GM12878 (cell line): ENCODE results near the gene DNAJB2. TPM values are rescaled to one million over a fixed set of nuclear protein-coding genes. Genes with fewer than 3 reads are reported as not detected.
A peak's percentile ranks its signal among the peaks of the same experiment; 100 is the strongest.

Experiments used
- ATAC-seq: fragments of 200-7000 bp; cut with Tn5 transposase; 3 replicates; pipeline ENCODE4 v1.9.1; 2020; ENCODE audit warnings: mild to moderate bottlenecking, moderate library complexity
- BruUV-seq: library from RNA; stranded (reverse); fragments of 400-500 nt; replicated peaks from 2 replicates; lab custom pipeline; 2021; lab: Mats Ljungman, UMichigan
- CTCF ChIA-PET: fragments of 300-600 bp; sonication (Branson Sonifier 250); formaldehyde crosslinking; extraction: SDS; loops from one replicate; lab custom pipeline; 2021; ENCODE audit warnings: inconsistent platforms; lab: Yijun Ruan, JAX
- POLR2A ChIA-PET: fragments of 350-600 bp; formaldehyde crosslinking; extraction: SDS; loops from one replicate; lab custom pipeline; 2021; ENCODE audit warnings: inconsistent platforms; lab: Charles Lee
- RAD21 ChIA-PET: fragments of 300-600 bp; sonication (Branson Sonifier 250); formaldehyde crosslinking; loops from one replicate; lab custom pipeline; 2023; ENCODE audit warnings: antibody characterized with exemption; ENCODE audit not compliant: unreplicated experiment; lab: Charles Lee
- SMC1A ChIA-PET: fragments of 300-600 bp; sonication (Branson Sonifier 250); formaldehyde crosslinking; loops from one replicate; lab custom pipeline; 2023; ENCODE audit not compliant: unreplicated experiment, uncharacterized antibody; lab: Charles Lee
- DNase-seq: peaks from one replicate; pipeline ENCODE4 v3.0.0-alpha.2; 2011; ENCODE audit warnings: low read depth, low spot score
- FAIRE-seq: peaks from 3 replicates; lab custom pipeline; 2011; peaks lifted over from hg19 to GRCh38; lab: Jason Lieb, UNC
- H2AFZ ChIP-seq: 2 replicates; pipeline ENCODE4 v1.6.0; 2011; ENCODE audit warnings: low read depth, low read length, control low read depth; ENCODE audit not compliant: control insufficient read depth
- H3K27ac ChIP-seq: 2 replicates; pipeline ENCODE4 v1.5.1; 2011; ENCODE audit warnings: control low read depth; ENCODE audit not compliant: control insufficient read depth, insufficient read depth
- H3K27me3 ChIP-seq, 2 experiments: replicated peaks in 1 of 2; 2 replicates each; pipeline versions ENCODE4 v1.6.0 to v1.6.1; 2011; ENCODE audit warnings: low read length in 1 of 2; ENCODE audit not compliant: control insufficient read depth in 2 of 2, insufficient read depth in 2 of 2
- H3K36me3 ChIP-seq, 2 experiments: 2 replicates each; pipeline ENCODE4 v1.5.1; 2011; ENCODE audit warnings: low read length in 1 of 2; ENCODE audit not compliant: control insufficient read depth in 2 of 2, insufficient read depth in 2 of 2
- H3K4me1 ChIP-seq: 2 replicates; pipeline ENCODE4 v1.6.1; 2011; ENCODE audit warnings: mild to moderate bottlenecking, low read length, moderate library complexity, mixed read lengths; ENCODE audit not compliant: control insufficient read depth, insufficient read depth
- H3K4me2 ChIP-seq: 2 replicates; pipeline ENCODE4 v1.6.0; 2011; ENCODE audit warnings: control low read depth; ENCODE audit not compliant: control insufficient read depth, insufficient read depth
- H3K4me3 ChIP-seq: fragments of 200-600 bp; sonication (generic); 2 replicates; pipeline ENCODE4 v1.5.1; 2016
- H3K79me2 ChIP-seq: 2 replicates; pipeline ENCODE4 v1.6.0; 2011; ENCODE audit warnings: low read length; ENCODE audit not compliant: control insufficient read depth, insufficient read depth
- H3K9ac ChIP-seq: 2 replicates; pipeline ENCODE4 v1.8.0; 2011; ENCODE audit warnings: low read length, control low read depth, mixed read lengths; ENCODE audit not compliant: control insufficient read depth, insufficient read depth
- H3K9me3 ChIP-seq: replicated peaks from 3 replicates; pipeline ENCODE4 v1.5.1; 2011; ENCODE audit warnings: mild to moderate bottlenecking, low read length; ENCODE audit not compliant: control insufficient read depth, insufficient read depth
- H4K20me1 ChIP-seq: 2 replicates; pipeline ENCODE4 v1.6.0; 2011; ENCODE audit not compliant: control insufficient read depth, insufficient read depth
- BMI1 ChIP-seq: fragments of 450-650 bp; IDR thresholded peaks from 2 replicates; pipeline ENCODE4 v1.6.1; 2016; ENCODE audit warnings: mild to moderate bottlenecking, moderate library complexity, borderline replicate concordance
- WGBS: methylation state at CpG from one replicate; pipeline ENCODE4 v1.1.6; 2016; ENCODE audit warnings: low lambda C conversion rate; ENCODE audit not compliant: insufficient replicate concordance, insufficient coverage; ENCODE audit errors: missing lambda C conversion rate; 5-methylcytosine and 5-hydroxymethylcytosine counted together
- in situ Hi-C: fragments of 300-500 bp; cut with MboI; formaldehyde crosslinking; loops from 9 replicates; pipeline ENCODE4 v1.14.3; 2018; ENCODE audit warnings: mixed read lengths
- intact Hi-C: fragments of 100-400 bp; cut with micrococcal nuclease; formaldehyde crosslinking; loops from one replicate; pipeline ENCODE4 v1.14.2; 2022; ENCODE audit not compliant: unreplicated experiment
- polyA plus RNA-seq, 11 experiments: library from polyadenylated mRNA; depleted of rRNA in 4 of 11; unstranded in 6 of 11; stranded (reverse) in 5 of 11; fragments of >200 nt; fragmentation: Nextera tagmentation in 4 of 11; fragmentation: Illumina TruSeq in 1 of 11; extraction: Ambion mirVana in 4 of 11; extraction: Trizol in 1 of 11; gene quantifications; 1 replicate in 1 of 11; 2 replicates in 10 of 11; pipeline versions ENCODE4 v1.2.1 to v1.2.3, GENCODE V29; 2011 to 2016; ENCODE audit warnings: inconsistent platforms in 2 of 11, missing spikeins in 2 of 11, low read depth in 1 of 11
- total RNA-seq, 4 experiments: library from RNA; depleted of rRNA in 3 of 4; stranded (reverse); fragments of >200 nt in 3 of 4; fragmentation: Illumina TruSeq in 1 of 4; extraction: Trizol in 1 of 4; gene quantifications; 2 replicates each; pipeline versions ENCODE4 v1.2.1 to v1.2.3, GENCODE V29; 2013 to 2021
- TF ChIP-seq, protein P1 (sequence below): fragments of 450-650 bp; IDR thresholded peaks from 2 replicates; pipeline ENCODE4 v1.6.1; 2017; ENCODE audit warnings: mild to moderate bottlenecking, moderate library complexity

The DNAJB2 gene
- total and polyA plus RNA-seq, 10 of the 15 experiments (the other 5 are each of a cell fraction or from before 2014, with no cell fraction given), result 0.26 to 36.5 (median 12.5) TPM

GRCh38 chr2:219252084-219252483, 27.1 kb upstream of the DNAJB2 start:
- no peak for TF ChIP-seq BMI1
- TF ChIP-seq, protein P1, sequence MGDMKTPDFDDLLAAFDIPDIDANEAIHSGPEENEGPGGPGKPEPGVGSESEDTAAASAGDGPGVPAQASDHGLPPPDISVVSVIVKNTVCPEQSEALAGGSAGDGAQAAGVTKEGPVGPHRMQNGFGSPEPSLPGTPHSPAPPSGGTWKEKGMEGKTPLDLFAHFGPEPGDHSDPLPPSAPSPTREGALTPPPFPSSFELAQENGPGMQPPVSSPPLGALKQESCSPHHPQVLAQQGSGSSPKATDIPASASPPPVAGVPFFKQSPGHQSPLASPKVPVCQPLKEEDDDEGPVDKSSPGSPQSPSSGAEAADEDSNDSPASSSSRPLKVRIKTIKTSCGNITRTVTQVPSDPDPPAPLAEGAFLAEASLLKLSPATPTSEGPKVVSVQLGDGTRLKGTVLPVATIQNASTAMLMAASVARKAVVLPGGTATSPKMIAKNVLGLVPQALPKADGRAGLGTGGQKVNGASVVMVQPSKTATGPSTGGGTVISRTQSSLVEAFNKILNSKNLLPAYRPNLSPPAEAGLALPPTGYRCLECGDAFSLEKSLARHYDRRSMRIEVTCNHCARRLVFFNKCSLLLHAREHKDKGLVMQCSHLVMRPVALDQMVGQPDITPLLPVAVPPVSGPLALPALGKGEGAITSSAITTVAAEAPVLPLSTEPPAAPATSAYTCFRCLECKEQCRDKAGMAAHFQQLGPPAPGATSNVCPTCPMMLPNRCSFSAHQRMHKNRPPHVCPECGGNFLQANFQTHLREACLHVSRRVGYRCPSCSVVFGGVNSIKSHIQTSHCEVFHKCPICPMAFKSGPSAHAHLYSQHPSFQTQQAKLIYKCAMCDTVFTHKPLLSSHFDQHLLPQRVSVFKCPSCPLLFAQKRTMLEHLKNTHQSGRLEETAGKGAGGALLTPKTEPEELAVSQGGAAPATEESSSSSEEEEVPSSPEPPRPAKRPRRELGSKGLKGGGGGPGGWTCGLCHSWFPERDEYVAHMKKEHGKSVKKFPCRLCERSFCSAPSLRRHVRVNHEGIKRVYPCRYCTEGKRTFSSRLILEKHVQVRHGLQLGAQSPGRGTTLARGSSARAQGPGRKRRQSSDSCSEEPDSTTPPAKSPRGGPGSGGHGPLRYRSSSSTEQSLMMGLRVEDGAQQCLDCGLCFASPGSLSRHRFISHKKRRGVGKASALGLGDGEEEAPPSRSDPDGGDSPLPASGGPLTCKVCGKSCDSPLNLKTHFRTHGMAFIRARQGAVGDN, result no peak
- no peaks in the 10 kb centered on the region for H3K9me3 ChIP-seq
- peak overlapping the region; percentile 86 for H3K4me3 ChIP-seq
- H3K4me1 ChIP-seq, result peaks cover 37% of the 10 kb centered on the region
- peaks cover 45% of the 10 kb centered on the region for H3K79me2 ChIP-seq
- H3K27ac ChIP-seq, result peak overlapping the region; percentile 77
- intact Hi-C loops, result loop anchor here (2.0 kb wide), 2 partner anchors 23 to 75 kb away; partner anchors contain the start of genes ANKZF1, ATG9A and CNPPD1
- RAD21 ChIA-PET, result interaction anchor here (1.1 to 5.1 kb wide), 6 partner anchors 9 to 81 kb away, joined by 3 to 53 read pairs (median 4); partner anchors contain the start of gene DNAJB2
- no peak for DNase-seq
- no peaks in the 10 kb centered on the region for H3K27me3 ChIP-seq
- H2AFZ ChIP-seq, result no peak overlapping the region
- FAIRE-seq, result no peak
- SMC1A ChIA-PET, result interaction anchor here (0.8 to 8.6 kb wide), 9 partner anchors 13 to 398 kb away, joined by 3 to 98 read pairs (median 7); partner anchors contain the start of genes ANKZF1, ATG9A, CNPPD1 and DNAJB2
- peak overlapping the region; percentile 86 for H3K9ac ChIP-seq
- in situ Hi-C loops, result no loop called here
- 25% methylated on average over 5 of the region's 5 CpGs for WGBS
- ATAC-seq, result no peak
- POLR2A ChIA-PET, result interaction anchor here (0.6 to 9.0 kb wide), 13 partner anchors 17 to 809 kb away, joined by 3 to 160 read pairs (median 5); partner anchors contain the start of genes ANKZF1, ATG9A, CNPPD1 and DNAJB2
- H3K36me3 ChIP-seq, result peaks cover 12 to 19% of the 10 kb centered on the region in 2 experiments
- H4K20me1 ChIP-seq, result 0 out of 2 replicates have a peak, but pooled peaks cover 4% of the 10 kb centered on the region
- CTCF ChIA-PET, result interaction anchor here (0.6 to 6.1 kb wide), 7 partner anchors 22 to 982 kb away, joined by 3 to 65 read pairs (median 5); partner anchors contain the start of genes AAMP, ANKZF1, ATG9A and DNAJB2
- peak overlapping the region; percentile 92 for H3K4me2 ChIP-seq
- no TSS peak for BruUV-seq
